NB4 (cell line): ENCODE results near the gene DHX30.

Source experiments
- DNase-seq: peaks from one replicate; pipeline ENCODE4 v3.0.0; 2010; ENCODE audit warnings: low read depth
- H3K4me3 ChIP-seq: one replicate; pipeline ENCODE4 v1.5.1; 2011; ENCODE audit warnings: mild to moderate bottlenecking, low read depth, low read length, moderate library complexity
- MYC ChIP-seq: IDR thresholded peaks from 2 replicates; pipeline ENCODE4 v1.6.1; 2011; ENCODE audit warnings: low read depth, low read length
- POLR2A ChIP-seq: IDR thresholded peaks from 2 replicates; pipeline ENCODE4 v1.6.1; 2011; ENCODE audit warnings: mild to moderate bottlenecking; ENCODE audit not compliant: insufficient read length; ENCODE audit errors: extremely low read depth
- TF ChIP-seq, protein P1 (sequence below): IDR thresholded peaks from one replicate; pipeline ENCODE4 v1.5.1; 2012; ENCODE audit warnings: low read depth, low read length
- TF ChIP-seq, protein P2 (sequence below): IDR thresholded peaks from 2 replicates; pipeline ENCODE4 v1.6.1; 2011; ENCODE audit warnings: low read depth, low read length

Gene DHX30

DNA sequence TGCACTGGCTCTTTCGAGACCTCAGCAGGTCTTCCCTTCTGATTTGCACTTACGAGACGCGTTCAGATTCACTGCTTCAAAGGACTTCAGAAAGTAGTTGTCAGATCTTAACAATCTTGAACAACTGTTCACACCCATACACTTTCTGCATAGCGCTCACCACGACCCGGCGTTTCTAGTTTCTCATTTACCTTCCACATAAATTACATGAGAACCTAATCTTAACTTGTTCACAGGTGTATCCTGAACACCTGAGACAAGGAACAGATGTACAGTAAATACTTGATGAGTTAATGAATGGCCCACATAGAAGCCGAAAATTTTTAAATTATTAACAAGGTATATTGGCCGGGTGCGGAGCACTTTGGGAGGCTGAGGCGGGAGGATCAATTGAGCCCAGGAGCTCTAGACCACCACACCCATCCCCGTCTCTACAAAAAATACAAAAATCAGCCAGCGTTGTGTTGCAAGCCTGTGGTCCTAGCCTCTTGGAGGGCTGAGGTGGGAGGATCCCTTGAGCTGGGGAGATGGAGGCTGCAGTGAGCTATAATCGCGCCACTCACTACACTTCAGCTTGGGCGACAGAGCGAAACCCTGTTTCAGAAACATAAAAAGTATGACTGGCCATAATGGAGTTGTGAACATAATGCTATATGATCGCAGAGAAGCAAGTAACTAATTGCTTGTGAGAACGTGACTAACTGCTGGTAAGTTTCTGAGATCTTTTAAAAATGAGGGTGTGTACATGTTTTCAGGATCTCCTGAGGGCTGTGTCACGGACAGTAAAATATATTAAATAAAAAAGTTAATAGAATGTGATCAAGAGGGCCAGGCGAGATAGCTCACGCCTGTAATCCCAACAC, 20.3 kb upstream of the DHX30 start:
- peak; percentile 72 for DNase-seq
- peak overlapping the region; percentile 68 for H3K4me3 ChIP-seq
- TF ChIP-seq, protein P1, sequence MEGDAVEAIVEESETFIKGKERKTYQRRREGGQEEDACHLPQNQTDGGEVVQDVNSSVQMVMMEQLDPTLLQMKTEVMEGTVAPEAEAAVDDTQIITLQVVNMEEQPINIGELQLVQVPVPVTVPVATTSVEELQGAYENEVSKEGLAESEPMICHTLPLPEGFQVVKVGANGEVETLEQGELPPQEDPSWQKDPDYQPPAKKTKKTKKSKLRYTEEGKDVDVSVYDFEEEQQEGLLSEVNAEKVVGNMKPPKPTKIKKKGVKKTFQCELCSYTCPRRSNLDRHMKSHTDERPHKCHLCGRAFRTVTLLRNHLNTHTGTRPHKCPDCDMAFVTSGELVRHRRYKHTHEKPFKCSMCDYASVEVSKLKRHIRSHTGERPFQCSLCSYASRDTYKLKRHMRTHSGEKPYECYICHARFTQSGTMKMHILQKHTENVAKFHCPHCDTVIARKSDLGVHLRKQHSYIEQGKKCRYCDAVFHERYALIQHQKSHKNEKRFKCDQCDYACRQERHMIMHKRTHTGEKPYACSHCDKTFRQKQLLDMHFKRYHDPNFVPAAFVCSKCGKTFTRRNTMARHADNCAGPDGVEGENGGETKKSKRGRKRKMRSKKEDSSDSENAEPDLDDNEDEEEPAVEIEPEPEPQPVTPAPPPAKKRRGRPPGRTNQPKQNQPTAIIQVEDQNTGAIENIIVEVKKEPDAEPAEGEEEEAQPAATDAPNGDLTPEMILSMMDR = no peak
- TF ChIP-seq, protein P2, sequence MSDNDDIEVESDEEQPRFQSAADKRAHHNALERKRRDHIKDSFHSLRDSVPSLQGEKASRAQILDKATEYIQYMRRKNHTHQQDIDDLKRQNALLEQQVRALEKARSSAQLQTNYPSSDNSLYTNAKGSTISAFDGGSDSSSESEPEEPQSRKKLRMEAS = no peak

DNA sequence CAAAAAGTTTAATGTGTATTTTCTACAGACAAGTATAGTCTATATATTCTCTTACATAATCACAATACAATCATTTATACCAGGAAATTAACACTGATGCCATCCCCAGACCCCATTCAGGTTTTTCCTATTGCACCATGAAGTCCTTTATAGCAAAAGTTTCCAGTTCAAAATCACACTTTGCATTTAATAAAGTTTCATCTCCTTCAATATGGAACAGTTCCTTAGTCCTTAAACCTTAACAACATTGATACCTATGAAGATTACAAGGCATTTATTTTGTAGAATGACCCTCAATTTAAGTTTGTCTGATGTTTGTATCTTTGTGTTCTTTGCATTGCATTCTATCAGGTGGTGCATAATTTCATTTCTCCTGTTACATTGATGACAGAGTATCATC, 19.3 kb upstream of the DHX30 start:
- H3K4me3 ChIP-seq = no peak overlapping the region

DNA sequence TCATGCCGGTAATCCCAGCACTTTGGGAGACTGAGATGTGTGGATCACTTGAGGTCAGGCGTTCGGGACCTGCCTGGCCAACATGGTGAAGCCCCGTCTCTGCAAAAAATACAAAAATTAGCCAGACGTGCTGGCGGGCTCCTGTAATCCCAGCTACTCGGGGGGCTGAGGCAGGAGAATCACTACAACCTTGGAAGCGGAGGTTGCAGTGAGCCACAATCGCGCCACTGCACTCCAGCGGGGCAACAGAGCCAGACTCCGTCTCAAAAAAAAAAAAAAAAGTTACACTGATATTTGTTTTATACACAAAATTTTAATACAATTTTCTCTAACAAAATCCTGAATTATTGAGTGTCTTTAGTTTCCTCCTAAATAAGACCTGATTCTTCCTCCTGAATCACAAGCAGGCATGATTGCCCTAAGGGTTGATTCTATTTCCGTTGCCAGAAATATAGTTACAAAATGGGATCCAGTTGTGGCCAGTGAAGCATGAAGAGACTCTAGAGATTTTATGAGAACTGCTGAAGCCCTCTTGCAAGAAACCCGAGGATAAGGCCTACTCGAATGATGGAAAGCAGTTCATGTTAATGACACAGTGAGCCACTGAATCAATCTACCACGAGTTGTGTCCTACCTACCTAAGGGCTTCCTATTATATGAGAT, 11.6 kb upstream of the DHX30 start:
- H3K4me3 ChIP-seq = no peak overlapping the region
- no peak for DNase-seq
- TF ChIP-seq, protein P2 = no peak
- no peak for TF ChIP-seq MYC
- TF ChIP-seq POLR2A = no peak
- TF ChIP-seq, protein P1 = no peak

More for the DNA sequence above, 19.3 kb upstream of the DHX30 start:
- DNase-seq = no peak
- TF ChIP-seq MYC (no peak), POLR2A (no peak)
- TF ChIP-seq, protein P1 = no peak
- TF ChIP-seq, protein P2 = no peak

DNA sequence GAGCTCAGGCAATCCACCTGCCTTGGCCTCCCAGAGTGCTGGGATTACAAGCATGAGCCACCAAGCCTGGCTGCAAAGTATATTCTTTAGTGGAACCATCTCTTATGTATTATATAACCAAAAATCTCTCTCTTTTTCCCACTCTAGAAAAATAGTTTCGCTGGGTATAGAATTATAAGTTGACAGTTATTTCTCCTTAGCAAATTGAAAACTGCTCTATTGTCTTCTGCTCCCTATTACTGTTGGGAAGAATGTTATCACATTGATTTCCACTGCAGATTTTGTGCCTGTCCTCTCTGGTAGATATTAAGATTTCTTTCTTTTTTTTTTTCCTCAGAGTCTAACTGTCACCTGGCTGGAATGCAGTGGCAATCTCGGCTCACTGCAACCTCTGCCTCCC, 10.2 kb upstream of the DHX30 start:
- TF ChIP-seq, protein P2 = no peak
- TF ChIP-seq POLR2A = no peak
- TF ChIP-seq, protein P1 = no peak
- no peak for TF ChIP-seq MYC
- DNase-seq = no peak
- H3K4me3 ChIP-seq = no peak overlapping the region

DNA sequence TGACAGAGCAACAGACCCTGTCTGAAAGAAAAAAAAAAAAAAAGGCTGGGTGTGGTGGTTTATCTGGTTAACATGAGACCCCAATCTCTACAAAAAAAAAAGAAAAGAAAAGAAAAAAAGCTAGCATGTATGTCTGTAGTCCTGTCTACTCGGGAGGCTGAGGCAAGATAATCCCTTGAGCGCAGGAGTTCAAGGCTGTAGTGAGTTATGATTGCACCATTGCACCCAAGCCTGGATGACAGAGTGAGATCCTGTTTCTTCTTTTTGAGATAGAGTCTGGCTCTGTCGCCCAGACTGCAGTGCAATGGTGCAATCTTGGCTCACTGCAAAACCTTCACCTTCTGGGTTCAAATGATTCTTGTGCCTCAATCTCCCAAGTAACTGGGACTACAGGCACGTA, 8.4 kb upstream of the DHX30 start:
- DNase-seq = peak; percentile 46
- TF ChIP-seq, protein P2 = no peak
- TF ChIP-seq, protein P1 = no peak
- TF ChIP-seq POLR2A (no peak), MYC (no peak)
- no peak overlapping the region for H3K4me3 ChIP-seq
